ENCODE measurements around the gene TIMELESS. TPM values are rescaled to one million over a fixed set of nuclear protein-coding genes. Genes with fewer than 3 reads are reported as not detected.

The TIMELESS gene
- total and polyA plus RNA-seq, 9 of the 15 experiments (the other 6 are each of a cell fraction or from before 2014, with no cell fraction given) = 11.9 to 59.2 (median 35.8) TPM

- TF ChIP-seq ZNF561 (CRISPR knock-in tag; conservative IDR thresholded peaks at IDR 0.05) (no peak), ARNT (IDR thresholded peaks at IDR 0.05) (peak in 1 of 2 experiments; percentile 79; a peak in 1 of 4 replicates), SRF (CRISPR knock-in tag; IDR thresholded peaks at IDR 0.05) (no peak), ZKSCAN3 (CRISPR knock-in tag; IDR thresholded peaks at IDR 0.05) (no peak), NCOR1 (IDR thresholded peaks at IDR 0.05) (peak; percentile 71), RFX5 (IDR thresholded peaks at IDR 0.05; ENCODE audit: low read depth, low read length) (no peak), CHD2 (IDR thresholded peaks at IDR 0.05; ENCODE audit: low read depth, low read length) (no peak), LEF1 (IDR thresholded peaks at IDR 0.05) (peak; percentile 99)
- TF ChIP-seq, protein P1, sequence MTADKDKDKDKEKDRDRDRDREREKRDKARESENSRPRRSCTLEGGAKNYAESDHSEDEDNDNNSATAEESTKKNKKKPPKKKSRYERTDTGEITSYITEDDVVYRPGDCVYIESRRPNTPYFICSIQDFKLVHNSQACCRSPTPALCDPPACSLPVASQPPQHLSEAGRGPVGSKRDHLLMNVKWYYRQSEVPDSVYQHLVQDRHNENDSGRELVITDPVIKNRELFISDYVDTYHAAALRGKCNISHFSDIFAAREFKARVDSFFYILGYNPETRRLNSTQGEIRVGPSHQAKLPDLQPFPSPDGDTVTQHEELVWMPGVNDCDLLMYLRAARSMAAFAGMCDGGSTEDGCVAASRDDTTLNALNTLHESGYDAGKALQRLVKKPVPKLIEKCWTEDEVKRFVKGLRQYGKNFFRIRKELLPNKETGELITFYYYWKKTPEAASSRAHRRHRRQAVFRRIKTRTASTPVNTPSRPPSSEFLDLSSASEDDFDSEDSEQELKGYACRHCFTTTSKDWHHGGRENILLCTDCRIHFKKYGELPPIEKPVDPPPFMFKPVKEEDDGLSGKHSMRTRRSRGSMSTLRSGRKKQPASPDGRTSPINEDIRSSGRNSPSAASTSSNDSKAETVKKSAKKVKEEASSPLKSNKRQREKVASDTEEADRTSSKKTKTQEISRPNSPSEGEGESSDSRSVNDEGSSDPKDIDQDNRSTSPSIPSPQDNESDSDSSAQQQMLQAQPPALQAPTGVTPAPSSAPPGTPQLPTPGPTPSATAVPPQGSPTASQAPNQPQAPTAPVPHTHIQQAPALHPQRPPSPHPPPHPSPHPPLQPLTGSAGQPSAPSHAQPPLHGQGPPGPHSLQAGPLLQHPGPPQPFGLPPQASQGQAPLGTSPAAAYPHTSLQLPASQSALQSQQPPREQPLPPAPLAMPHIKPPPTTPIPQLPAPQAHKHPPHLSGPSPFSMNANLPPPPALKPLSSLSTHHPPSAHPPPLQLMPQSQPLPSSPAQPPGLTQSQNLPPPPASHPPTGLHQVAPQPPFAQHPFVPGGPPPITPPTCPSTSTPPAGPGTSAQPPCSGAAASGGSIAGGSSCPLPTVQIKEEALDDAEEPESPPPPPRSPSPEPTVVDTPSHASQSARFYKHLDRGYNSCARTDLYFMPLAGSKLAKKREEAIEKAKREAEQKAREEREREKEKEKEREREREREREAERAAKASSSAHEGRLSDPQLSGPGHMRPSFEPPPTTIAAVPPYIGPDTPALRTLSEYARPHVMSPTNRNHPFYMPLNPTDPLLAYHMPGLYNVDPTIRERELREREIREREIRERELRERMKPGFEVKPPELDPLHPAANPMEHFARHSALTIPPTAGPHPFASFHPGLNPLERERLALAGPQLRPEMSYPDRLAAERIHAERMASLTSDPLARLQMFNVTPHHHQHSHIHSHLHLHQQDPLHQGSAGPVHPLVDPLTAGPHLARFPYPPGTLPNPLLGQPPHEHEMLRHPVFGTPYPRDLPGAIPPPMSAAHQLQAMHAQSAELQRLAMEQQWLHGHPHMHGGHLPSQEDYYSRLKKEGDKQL (CRISPR knock-in tag; IDR thresholded peaks at IDR 0.05; ENCODE audit: borderline replicate concordance) = no peak
- TF ChIP-seq, protein P2, sequence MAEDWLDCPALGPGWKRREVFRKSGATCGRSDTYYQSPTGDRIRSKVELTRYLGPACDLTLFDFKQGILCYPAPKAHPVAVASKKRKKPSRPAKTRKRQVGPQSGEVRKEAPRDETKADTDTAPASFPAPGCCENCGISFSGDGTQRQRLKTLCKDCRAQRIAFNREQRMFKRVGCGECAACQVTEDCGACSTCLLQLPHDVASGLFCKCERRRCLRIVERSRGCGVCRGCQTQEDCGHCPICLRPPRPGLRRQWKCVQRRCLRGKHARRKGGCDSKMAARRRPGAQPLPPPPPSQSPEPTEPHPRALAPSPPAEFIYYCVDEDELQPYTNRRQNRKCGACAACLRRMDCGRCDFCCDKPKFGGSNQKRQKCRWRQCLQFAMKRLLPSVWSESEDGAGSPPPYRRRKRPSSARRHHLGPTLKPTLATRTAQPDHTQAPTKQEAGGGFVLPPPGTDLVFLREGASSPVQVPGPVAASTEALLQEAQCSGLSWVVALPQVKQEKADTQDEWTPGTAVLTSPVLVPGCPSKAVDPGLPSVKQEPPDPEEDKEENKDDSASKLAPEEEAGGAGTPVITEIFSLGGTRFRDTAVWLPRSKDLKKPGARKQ (CRISPR knock-in tag; IDR thresholded peaks at IDR 0.05) = no peak
- TF ChIP-seq, protein P3, sequence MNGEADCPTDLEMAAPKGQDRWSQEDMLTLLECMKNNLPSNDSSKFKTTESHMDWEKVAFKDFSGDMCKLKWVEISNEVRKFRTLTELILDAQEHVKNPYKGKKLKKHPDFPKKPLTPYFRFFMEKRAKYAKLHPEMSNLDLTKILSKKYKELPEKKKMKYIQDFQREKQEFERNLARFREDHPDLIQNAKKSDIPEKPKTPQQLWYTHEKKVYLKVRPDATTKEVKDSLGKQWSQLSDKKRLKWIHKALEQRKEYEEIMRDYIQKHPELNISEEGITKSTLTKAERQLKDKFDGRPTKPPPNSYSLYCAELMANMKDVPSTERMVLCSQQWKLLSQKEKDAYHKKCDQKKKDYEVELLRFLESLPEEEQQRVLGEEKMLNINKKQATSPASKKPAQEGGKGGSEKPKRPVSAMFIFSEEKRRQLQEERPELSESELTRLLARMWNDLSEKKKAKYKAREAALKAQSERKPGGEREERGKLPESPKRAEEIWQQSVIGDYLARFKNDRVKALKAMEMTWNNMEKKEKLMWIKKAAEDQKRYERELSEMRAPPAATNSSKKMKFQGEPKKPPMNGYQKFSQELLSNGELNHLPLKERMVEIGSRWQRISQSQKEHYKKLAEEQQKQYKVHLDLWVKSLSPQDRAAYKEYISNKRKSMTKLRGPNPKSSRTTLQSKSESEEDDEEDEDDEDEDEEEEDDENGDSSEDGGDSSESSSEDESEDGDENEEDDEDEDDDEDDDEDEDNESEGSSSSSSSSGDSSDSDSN (IDR thresholded peaks at IDR 0.05; ENCODE audit: borderline replicate concordance in 1 of 2, low read depth in 2 of 2, low read length in 2 of 2) = no peak
Measured at GRCh38 chr12:56437430-56438176, 11.6 kb downstream of the TIMELESS start (continued).
